Neutrophil (primary cell): ENCODE measurements around the gene ATP11A.

ENCODE experiments used
- H3K27ac ChIP-seq: fragments of 200-600 bp; sonication (generic); 2 replicates; pipeline ENCODE4 v1.5.1; 2016; ENCODE audit warnings: mild to moderate bottlenecking, moderate library complexity
- H3K27me3 ChIP-seq: fragments of 200-600 bp; sonication (generic); 2 replicates; pipeline ENCODE4 v1.6.0; 2016; ENCODE audit warnings: mild to moderate bottlenecking
- H3K36me3 ChIP-seq: fragments of 200-600 bp; sonication (generic); 2 replicates; pipeline ENCODE4 v1.5.1; 2017
- H3K4me1 ChIP-seq, 2 experiments: fragments of 200-600 bp in 1 of 2; sonication (generic) in 1 of 2; 1 replicate in 1 of 2; 2 replicates in 1 of 2; pipeline versions ENCODE4 v1.5.1 to v1.6.1; 2013 to 2016; ENCODE audit warnings: low read depth in 1 of 2, low read length in 1 of 2, mild to moderate bottlenecking in 1 of 2, moderate library complexity in 1 of 2; ENCODE audit not compliant: control insufficient read depth in 1 of 2, insufficient read depth in 1 of 2
- H3K4me3 ChIP-seq, 2 experiments: fragments of 200-600 bp in 1 of 2; sonication (generic) in 1 of 2; 1 replicate in 1 of 2; 2 replicates in 1 of 2; pipeline ENCODE4 v1.5.1; 2013 to 2016; ENCODE audit warnings: low read depth in 1 of 2, low read length in 1 of 2, mild to moderate bottlenecking in 1 of 2, moderate library complexity in 1 of 2
- H3K9me3 ChIP-seq: fragments of 200-600 bp; sonication (generic); 2 replicates; pipeline ENCODE4 v1.5.1; 2016
- TF ChIP-seq, protein P1 (sequence below): fragments of 200-600 bp; sonication (generic); IDR thresholded peaks from 2 replicates; pipeline ENCODE4 v1.5.1; 2016; ENCODE audit warnings: antibody characterized with exemption

The ATP11A gene

DNA sequence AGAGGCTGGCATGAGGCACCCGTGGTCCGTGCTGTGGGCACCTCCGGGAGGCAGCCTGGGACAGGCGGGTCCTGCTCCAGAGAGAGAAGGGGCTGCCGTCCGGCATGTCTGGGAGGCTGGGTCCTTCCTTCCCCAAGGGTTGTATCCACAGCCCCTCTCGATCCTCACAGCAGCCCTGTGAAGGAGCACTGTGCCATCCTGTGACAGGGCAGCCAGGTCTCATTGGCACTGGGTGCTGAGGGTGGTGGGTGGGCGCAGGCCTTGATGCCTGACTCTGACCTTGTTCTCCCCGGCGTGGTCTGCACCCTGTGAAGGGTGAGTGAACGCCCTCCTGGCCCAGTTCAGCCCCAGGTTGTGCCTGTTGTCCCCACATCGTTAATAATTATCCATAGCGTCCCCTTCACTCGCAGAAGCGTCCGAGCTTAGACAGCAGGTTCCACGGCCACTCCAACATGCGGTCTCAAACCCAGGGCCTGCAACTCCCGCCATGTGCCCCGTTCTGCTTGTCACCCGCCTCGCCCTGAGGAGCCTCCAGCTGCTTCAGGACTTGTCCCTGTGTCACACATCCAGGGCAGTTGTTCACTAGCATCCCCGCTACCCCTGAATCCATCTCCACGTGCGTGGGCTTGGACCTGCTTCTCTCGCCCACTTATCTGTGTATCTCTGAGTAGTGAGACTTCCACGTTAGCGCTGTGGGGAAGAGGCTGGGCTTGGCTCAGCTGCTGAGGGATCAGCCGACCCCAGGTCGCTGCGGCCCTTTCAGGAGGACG, 10.6 kb downstream of the ATP11A start:
- peaks cover 36% of the 10 kb centered on the region for H3K36me3 ChIP-seq
- no peak overlapping the region for H3K4me3 ChIP-seq
- H3K27me3 ChIP-seq: no peaks in the 10 kb centered on the region
- H3K9me3 ChIP-seq: no peaks in the 10 kb centered on the region
- TF ChIP-seq, protein P1, sequence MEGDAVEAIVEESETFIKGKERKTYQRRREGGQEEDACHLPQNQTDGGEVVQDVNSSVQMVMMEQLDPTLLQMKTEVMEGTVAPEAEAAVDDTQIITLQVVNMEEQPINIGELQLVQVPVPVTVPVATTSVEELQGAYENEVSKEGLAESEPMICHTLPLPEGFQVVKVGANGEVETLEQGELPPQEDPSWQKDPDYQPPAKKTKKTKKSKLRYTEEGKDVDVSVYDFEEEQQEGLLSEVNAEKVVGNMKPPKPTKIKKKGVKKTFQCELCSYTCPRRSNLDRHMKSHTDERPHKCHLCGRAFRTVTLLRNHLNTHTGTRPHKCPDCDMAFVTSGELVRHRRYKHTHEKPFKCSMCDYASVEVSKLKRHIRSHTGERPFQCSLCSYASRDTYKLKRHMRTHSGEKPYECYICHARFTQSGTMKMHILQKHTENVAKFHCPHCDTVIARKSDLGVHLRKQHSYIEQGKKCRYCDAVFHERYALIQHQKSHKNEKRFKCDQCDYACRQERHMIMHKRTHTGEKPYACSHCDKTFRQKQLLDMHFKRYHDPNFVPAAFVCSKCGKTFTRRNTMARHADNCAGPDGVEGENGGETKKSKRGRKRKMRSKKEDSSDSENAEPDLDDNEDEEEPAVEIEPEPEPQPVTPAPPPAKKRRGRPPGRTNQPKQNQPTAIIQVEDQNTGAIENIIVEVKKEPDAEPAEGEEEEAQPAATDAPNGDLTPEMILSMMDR: no peak
- H3K27ac ChIP-seq: no peak overlapping the region
- peaks cover 29 to 32% of the 10 kb centered on the region in 2 experiments for H3K4me1 ChIP-seq

DNA sequence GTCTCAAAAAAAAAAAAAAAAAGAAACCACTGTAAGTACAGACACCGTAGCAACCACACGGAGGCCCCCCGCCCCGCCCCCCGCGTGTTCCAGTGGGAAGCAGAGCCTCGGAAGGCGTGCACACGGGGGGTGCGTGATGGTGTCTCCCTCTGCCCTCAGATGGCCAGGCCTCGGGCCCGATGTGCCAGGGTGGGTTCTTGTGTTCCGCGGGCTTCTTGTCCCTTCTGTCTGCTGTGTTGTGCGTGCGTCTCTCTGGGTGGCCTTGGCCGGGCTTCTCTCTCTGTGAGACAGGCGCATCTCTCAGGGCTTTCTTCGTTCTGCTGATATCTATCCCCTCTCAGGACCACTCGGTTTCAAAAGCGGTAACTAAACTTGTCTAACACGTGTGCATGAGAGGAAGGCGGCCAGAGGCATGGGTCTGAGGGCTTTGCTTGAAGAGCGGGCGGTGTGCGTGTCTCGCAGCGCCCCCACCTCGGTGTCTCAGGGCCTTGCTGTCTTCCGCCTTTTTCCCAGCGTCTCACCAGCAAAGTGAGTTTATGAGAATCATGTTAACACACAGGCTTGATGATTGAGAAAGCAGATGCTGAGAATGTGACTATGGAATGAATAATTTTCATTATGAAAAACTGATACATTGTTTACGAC, 12.6 kb downstream of the ATP11A start:
- TF ChIP-seq, protein P1: no peak
- H3K36me3 ChIP-seq: peaks cover 24% of the 10 kb centered on the region
- no peaks in the 10 kb centered on the region for H3K27me3 ChIP-seq
- peaks cover 25 to 28% of the 10 kb centered on the region in 2 experiments for H3K4me1 ChIP-seq
- no peak overlapping the region for H3K4me3 ChIP-seq
- H3K27ac ChIP-seq: peak overlapping the region; percentile 54
- H3K9me3 ChIP-seq: no peaks in the 10 kb centered on the region

DNA sequence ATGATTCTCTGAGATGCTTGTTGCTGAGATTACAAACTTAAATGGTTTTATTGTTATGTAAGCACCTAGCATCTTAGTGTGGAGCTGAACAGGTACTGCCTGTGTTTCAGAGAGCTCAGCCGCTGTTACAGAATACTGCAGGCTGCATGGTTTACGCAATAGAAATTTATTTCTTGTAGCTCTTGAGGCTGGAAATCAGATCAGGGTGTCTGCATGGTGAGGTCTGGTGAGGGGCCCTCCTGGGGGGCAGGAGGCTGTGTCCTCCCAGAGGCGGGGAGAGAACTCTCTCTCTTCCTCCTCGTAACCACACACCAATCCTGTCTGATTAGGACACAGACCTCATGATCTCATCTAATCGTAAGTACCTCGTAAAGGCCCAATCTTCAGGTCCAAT, 13.1 kb downstream of the ATP11A start:
- Histone ChIP-seq H3K27ac (peak overlapping the region; percentile 54), H3K4me1 (peaks cover 25 to 28% of the 10 kb centered on the region in 2 experiments), H3K4me3 (no peak overlapping the region), H3K36me3 (peaks cover 22% of the 10 kb centered on the region), H3K9me3 (no peaks in the 10 kb centered on the region), H3K27me3 (no peaks in the 10 kb centered on the region)
- TF ChIP-seq, protein P1: no peak

DNA sequence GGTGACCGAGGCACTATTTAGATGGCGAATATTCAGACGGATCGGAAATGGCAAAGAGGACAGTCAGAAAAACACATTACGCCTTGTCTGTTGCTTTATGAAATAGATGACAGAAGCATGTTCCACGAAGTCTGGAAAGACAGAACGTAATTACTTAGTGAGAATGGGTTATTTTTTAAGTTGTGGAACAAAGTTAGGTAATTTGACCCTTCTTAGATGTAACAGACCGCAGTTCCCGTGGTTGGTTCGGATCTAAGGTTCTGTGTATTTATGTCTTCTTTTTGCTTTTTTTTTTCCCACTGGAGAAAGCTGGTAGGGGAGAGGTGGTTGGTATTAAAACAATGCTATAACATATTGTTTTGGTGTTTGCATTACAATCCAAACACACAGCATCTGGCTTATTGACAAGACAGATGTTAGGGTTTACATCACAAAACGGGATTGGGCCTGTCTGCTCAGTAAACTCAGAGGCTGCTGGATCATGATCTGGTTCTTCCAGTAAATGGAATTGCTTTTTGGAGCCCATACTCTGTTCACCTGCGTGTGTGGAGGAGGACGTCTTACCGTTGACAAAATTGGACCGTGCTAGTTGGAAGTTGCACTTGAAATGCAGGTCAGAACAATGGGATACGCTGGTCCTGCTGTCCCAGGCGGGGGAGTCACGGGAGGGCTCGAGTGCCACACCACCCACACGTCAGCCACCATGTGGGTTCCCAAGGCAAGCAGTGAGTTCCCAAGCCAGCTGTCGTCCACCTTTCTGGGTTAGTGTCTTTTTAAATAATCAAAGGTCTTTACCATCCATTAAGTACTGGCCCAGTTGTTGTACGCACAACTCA, 13.8 kb downstream of the ATP11A start:
- H3K27ac ChIP-seq: peak overlapping the region; percentile 54
- H3K27me3 ChIP-seq: no peaks in the 10 kb centered on the region
- no peak overlapping the region for H3K4me3 ChIP-seq
- H3K36me3 ChIP-seq: peaks cover 18% of the 10 kb centered on the region
- TF ChIP-seq, protein P1: no peak
- H3K4me1 ChIP-seq: peaks cover 25 to 28% of the 10 kb centered on the region in 2 experiments
- no peaks in the 10 kb centered on the region for H3K9me3 ChIP-seq

DNA sequence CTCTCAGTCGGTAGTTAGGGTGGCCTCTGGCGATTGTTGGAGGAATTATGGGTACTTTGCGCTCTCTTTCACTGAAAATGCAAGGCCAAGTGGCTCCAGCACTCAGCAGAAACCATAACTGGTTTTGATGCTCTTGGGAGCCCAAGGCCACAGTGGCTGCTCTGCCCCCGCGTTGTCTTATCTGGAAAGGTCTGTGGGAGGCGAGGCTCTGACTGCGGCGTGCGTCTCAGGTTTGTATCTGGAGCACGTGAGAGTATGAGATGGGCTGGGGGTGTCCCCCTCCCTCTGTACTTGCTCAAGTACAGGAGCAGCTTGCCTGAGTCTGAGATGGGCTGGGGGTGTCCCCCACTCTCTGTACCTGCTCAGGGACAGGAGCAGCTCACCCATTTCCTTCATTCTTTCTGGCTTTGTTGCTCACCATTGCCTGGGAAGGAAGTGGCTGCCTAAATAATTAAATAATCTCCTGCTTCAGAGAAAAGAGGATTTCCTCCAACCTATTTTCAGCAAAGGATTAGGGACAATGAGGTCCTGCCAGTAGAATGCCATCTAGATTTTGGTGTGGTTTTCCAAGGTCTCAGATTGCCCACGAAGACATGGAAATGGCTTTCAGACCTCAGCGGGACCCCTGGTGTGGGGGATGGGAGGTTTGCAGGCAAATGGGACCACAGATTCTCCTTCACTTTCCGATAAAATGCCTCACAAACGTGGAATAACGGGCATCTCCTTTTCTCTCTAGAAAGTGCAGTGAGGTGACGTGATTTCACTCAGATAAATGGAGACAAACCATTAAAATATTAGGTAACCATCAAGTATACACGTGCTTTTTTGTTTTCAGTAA, 14.7 kb downstream of the ATP11A start:
- Histone ChIP-seq H3K27ac (peak overlapping the region; percentile 21), H3K27me3 (no peaks in the 10 kb centered on the region), H3K9me3 (no peaks in the 10 kb centered on the region), H3K4me3 (no peak overlapping the region), H3K4me1 (peaks cover 25 to 28% of the 10 kb centered on the region in 2 experiments), H3K36me3 (peaks cover 18% of the 10 kb centered on the region)
- TF ChIP-seq, protein P1: no peak
